Fibroblast of lung (primary cell): ENCODE results near the gene SRRD. TPM values are rescaled to one million over a fixed set of nuclear protein-coding genes. Genes with fewer than 3 reads are reported as not detected.

Source experiments
- DNase-seq, 2 donors: peaks; one replicate each; pipeline versions ENCODE4 v3.0.0 to v3.0.0-alpha.2; 2010; ENCODE audit warnings: low read depth in 2 of 2
- H2AFZ ChIP-seq: 2 replicates; pipeline ENCODE4 v1.5.1; 2012; ENCODE audit warnings: low read length, control low read depth, inconsistent platforms
- H3K27ac ChIP-seq: 2 replicates; pipeline ENCODE4 v1.5.1; 2011; ENCODE audit warnings: low read length, control low read depth; ENCODE audit not compliant: insufficient read depth
- H3K27me3 ChIP-seq: 2 replicates; pipeline ENCODE4 v1.5.1; 2011; ENCODE audit warnings: mild to moderate bottlenecking, low read length; ENCODE audit not compliant: control insufficient read depth, insufficient read depth
- H3K36me3 ChIP-seq: 2 replicates; pipeline ENCODE4 v1.5.1; 2011; ENCODE audit warnings: low read length; ENCODE audit not compliant: control insufficient read depth, insufficient read depth
- H3K4me1 ChIP-seq: 2 replicates; pipeline ENCODE4 v1.5.1; 2011; ENCODE audit warnings: low read length; ENCODE audit not compliant: control insufficient read depth, insufficient read depth; ENCODE audit errors: extremely low read depth
- H3K4me2 ChIP-seq: 2 replicates; pipeline ENCODE4 v1.5.1; 2011; ENCODE audit warnings: low read length, control low read depth; ENCODE audit not compliant: insufficient read depth; ENCODE audit errors: extremely low read depth
- H3K4me3 ChIP-seq, 4 experiments: fragments of 200-600 bp in 1 of 4; sonication (generic) in 1 of 4; replicated peaks in 1 of 4; 2 replicates each; pipeline ENCODE4 v1.5.1; 2011 to 2016; ENCODE audit warnings: low read length in 4 of 4, low read depth in 3 of 4, mild to moderate bottlenecking in 3 of 4, control low read depth in 2 of 4, inconsistent platforms in 1 of 4, mixed read lengths in 1 of 4; ENCODE audit not compliant: insufficient read depth in 1 of 4; ENCODE audit errors: control extremely low read depth in 1 of 4
- H3K79me2 ChIP-seq: 2 replicates; pipeline ENCODE4 v1.5.1; 2012; ENCODE audit warnings: mild to moderate bottlenecking, low read length, inconsistent platforms; ENCODE audit not compliant: control insufficient read depth, insufficient read depth
- H3K9ac ChIP-seq: 2 replicates; pipeline ENCODE4 v1.5.1; 2011; ENCODE audit warnings: mild to moderate bottlenecking, low read length, control low read depth; ENCODE audit not compliant: insufficient read depth
- H3K9me3 ChIP-seq: 2 replicates; pipeline ENCODE4 v1.5.1; 2012; ENCODE audit warnings: low read depth, low read length; ENCODE audit not compliant: control insufficient read depth, insufficient read depth
- H4K20me1 ChIP-seq: 2 replicates; pipeline ENCODE4 v1.5.1; 2011; ENCODE audit warnings: low read length; ENCODE audit not compliant: control insufficient read depth, insufficient read depth; ENCODE audit errors: extremely low read depth
- EZH2 ChIP-seq: IDR thresholded peaks from 2 replicates; pipeline ENCODE4 v1.5.1; 2012; ENCODE audit warnings: low read length, control low read depth, mild to moderate bottlenecking; ENCODE audit errors: missing control alignments
- polyA plus RNA-seq, 2 donors: library from polyadenylated mRNA; depleted of rRNA in 1 of 2; stranded (reverse) in 1 of 2; unstranded in 1 of 2; fragments of >200 nt; gene quantifications; 2 replicates each; pipeline ENCODE4 v1.2.1, GENCODE V29; 2011 to 2012; ENCODE audit warnings: missing spikeins in 1 of 2
- total RNA-seq: library from RNA; depleted of rRNA; stranded (reverse); fragments of >200 nt; gene quantifications from 2 replicates; pipeline ENCODE4 v1.2.1, GENCODE V29; 2014
- TF ChIP-seq, protein P1 (sequence below), 2 donors: IDR thresholded peaks in 1 of 2; conservative IDR thresholded peaks in 1 of 2; 1 replicate in 1 of 2; 2 replicates in 1 of 2; pipeline ENCODE4 v1.5.1; 2011 to 2012; ENCODE audit warnings: low read length in 2 of 2, control low read depth in 1 of 2, inconsistent platforms in 1 of 2, low read depth in 1 of 2, mild to moderate bottlenecking in 1 of 2

The SRRD gene
- total and polyA plus RNA-seq, 2 donors (not counting 1 experiment from before 2014, with no cell fraction given): 7.9 to 30.0 TPM

DNA sequence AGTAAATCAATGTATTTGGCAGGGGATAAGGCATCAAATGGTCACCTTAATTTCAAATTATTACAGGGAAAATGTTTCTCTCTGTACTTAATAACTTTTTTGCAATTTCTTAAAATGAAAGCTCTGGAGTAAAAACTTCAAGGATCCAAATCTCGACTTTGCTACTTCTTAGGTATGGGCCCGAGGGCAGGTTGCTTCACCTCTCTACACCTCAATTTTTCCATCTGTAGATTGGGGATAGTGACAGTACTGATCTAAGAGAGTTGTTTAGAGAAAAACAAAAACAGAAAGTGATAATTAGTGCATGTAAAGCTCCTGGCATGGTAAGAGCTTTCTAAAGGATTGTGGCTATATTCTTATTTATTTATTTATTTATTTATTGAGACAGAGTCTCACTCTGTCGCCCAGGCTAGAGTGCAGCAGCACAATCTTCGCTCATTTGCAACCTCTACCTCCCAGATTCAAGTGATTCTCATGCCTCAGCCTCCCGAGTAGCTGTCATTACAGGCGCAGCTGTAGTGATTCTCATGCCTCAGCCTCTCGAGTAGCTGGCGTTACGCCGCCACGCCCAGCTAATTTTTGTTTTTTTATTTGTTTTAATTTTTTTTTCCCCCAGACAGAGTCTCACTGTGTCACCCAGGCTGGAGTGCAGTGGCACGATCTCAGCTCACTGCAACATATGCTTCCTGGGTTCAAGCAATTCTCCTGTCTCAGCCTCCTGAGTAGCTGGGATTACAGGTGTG is 30.9 kb downstream of the SRRD start:
- Histone ChIP-seq H3K79me2 (peaks cover 17% of the 10 kb centered on the region), H3K4me3 (no peak overlapping the region), H3K36me3 (peaks cover 4% of the 10 kb centered on the region), H3K27ac (no peak overlapping the region), H3K9ac (no peak overlapping the region), H2AFZ (no peak overlapping the region), H3K9me3 (no peaks in the 10 kb centered on the region), H4K20me1 (no peaks in the 10 kb centered on the region), H3K4me2 (no peak overlapping the region), H3K4me1 (no peaks in the 10 kb centered on the region), H3K27me3 (no peaks in the 10 kb centered on the region)
- DNase-seq: no peak
- no peak for TF ChIP-seq EZH2
- TF ChIP-seq, protein P1, sequence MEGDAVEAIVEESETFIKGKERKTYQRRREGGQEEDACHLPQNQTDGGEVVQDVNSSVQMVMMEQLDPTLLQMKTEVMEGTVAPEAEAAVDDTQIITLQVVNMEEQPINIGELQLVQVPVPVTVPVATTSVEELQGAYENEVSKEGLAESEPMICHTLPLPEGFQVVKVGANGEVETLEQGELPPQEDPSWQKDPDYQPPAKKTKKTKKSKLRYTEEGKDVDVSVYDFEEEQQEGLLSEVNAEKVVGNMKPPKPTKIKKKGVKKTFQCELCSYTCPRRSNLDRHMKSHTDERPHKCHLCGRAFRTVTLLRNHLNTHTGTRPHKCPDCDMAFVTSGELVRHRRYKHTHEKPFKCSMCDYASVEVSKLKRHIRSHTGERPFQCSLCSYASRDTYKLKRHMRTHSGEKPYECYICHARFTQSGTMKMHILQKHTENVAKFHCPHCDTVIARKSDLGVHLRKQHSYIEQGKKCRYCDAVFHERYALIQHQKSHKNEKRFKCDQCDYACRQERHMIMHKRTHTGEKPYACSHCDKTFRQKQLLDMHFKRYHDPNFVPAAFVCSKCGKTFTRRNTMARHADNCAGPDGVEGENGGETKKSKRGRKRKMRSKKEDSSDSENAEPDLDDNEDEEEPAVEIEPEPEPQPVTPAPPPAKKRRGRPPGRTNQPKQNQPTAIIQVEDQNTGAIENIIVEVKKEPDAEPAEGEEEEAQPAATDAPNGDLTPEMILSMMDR (conservative IDR thresholded peaks at IDR 0.05 in 1 of 2, IDR thresholded peaks at IDR 0.05 in 1 of 2; ENCODE audit: low read depth in 1 of 2, low read length in 2 of 2): no peak

DNA sequence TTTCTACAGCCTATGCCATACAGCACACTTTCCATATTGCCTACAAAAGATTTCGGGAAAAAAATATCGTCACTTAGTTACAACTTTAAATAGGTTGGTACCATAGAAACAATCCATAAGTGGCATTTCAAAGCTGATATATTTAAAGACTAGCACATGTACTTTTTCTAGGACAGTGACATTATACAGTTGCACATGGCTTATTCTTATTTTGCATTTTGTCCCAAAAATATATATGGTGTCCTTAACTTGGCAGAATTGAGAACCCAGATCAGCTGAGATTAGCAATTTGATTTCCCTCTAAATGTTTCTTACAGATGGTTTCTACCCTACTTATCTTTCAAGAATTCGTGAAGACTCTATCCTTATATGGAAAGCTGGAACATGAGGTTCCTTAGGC is 32.3 kb downstream of the SRRD start:
- Histone ChIP-seq H2AFZ (no peak overlapping the region), H3K9me3 (no peaks in the 10 kb centered on the region), H3K27ac (no peak overlapping the region), H4K20me1 (no peaks in the 10 kb centered on the region), H3K4me3 (no peak overlapping the region), H3K36me3 (no peaks in the 10 kb centered on the region), H3K4me1 (no peaks in the 10 kb centered on the region), H3K79me2 (peaks cover 13% of the 10 kb centered on the region), H3K4me2 (no peak overlapping the region), H3K9ac (no peak overlapping the region), H3K27me3 (no peaks in the 10 kb centered on the region)
- no peak for TF ChIP-seq EZH2
- TF ChIP-seq, protein P1 (conservative IDR thresholded peaks at IDR 0.05 in 1 of 2, IDR thresholded peaks at IDR 0.05 in 1 of 2; ENCODE audit: low read depth in 1 of 2, low read length in 2 of 2): no peak
- no peak for DNase-seq

DNA sequence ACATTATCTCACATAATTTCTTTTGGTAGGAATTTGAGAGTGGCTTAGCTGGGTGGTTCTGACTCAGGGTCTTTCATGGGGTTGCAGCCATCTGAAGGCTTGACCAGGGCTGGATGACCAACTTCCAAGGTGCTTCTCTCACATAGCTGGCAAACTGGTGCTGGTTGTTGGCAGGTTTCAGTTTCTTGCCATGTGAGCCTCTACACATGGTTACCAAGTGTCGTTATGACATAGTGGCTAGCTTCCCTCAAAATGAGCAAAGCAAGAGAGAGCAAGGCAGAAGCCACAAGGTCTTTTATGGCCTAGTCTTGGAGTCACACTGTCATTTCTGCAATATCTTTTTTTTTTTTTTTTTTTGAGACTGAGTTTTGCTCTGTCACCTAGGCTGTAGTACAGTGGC is 32.8 kb downstream of the SRRD start:
- Histone ChIP-seq H3K9me3 (no peaks in the 10 kb centered on the region), H3K9ac (no peak overlapping the region), H3K36me3 (no peaks in the 10 kb centered on the region), H2AFZ (no peak overlapping the region), H3K27me3 (no peaks in the 10 kb centered on the region), H3K27ac (no peak overlapping the region), H3K4me1 (no peaks in the 10 kb centered on the region), H4K20me1 (no peaks in the 10 kb centered on the region), H3K4me2 (no peak overlapping the region), H3K4me3 (no peak overlapping the region), H3K79me2 (peaks cover 7% of the 10 kb centered on the region)
- no peak for DNase-seq
- no peak for TF ChIP-seq EZH2
- TF ChIP-seq, protein P1 (conservative IDR thresholded peaks at IDR 0.05 in 1 of 2, IDR thresholded peaks at IDR 0.05 in 1 of 2; ENCODE audit: low read depth in 1 of 2, low read length in 2 of 2): no peak
